WI38 (cell line): Measurements from ENCODE around the gene NKIRAS2.
"Not testable (repeated sequence)": the region's sequence is repeated elsewhere in the genome, so short reads cannot be mapped to it uniquely, and the experiment has no call there.

Experiments used
- H3K4me3 ChIP-seq: 2 replicates; pipeline ENCODE4 v1.5.1; 2011; ENCODE audit warnings: low read depth, mild to moderate bottlenecking, control low read depth, low read length
- TF ChIP-seq, protein P1 (sequence below): IDR thresholded peaks from 2 replicates; pipeline ENCODE4 v1.5.1; 2012; ENCODE audit warnings: low read depth, mild to moderate bottlenecking, control low read depth, low read length

The NKIRAS2 gene

DNA sequence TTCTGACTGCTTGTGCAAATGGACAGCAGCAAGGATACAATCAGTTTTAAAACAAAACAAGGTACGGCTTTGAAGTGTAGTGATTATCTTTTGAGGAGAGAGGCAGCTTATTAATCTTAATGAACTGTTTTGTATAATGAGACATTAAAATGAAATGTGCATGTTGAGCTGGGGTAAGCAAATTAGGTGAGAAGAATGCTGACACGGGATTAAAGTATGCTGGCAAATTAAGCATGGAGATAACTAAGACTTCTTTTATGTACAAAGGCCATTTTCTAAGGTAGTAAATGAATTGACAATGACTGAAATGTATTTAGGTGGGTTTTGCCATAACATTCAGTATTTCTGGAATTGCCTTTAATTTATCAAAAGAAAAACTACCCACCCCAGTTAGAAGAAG is 21.4 kb upstream of the NKIRAS2 start:
- TF ChIP-seq, protein P1, sequence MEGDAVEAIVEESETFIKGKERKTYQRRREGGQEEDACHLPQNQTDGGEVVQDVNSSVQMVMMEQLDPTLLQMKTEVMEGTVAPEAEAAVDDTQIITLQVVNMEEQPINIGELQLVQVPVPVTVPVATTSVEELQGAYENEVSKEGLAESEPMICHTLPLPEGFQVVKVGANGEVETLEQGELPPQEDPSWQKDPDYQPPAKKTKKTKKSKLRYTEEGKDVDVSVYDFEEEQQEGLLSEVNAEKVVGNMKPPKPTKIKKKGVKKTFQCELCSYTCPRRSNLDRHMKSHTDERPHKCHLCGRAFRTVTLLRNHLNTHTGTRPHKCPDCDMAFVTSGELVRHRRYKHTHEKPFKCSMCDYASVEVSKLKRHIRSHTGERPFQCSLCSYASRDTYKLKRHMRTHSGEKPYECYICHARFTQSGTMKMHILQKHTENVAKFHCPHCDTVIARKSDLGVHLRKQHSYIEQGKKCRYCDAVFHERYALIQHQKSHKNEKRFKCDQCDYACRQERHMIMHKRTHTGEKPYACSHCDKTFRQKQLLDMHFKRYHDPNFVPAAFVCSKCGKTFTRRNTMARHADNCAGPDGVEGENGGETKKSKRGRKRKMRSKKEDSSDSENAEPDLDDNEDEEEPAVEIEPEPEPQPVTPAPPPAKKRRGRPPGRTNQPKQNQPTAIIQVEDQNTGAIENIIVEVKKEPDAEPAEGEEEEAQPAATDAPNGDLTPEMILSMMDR = no peak
- no peak overlapping the region for H3K4me3 ChIP-seq

DNA sequence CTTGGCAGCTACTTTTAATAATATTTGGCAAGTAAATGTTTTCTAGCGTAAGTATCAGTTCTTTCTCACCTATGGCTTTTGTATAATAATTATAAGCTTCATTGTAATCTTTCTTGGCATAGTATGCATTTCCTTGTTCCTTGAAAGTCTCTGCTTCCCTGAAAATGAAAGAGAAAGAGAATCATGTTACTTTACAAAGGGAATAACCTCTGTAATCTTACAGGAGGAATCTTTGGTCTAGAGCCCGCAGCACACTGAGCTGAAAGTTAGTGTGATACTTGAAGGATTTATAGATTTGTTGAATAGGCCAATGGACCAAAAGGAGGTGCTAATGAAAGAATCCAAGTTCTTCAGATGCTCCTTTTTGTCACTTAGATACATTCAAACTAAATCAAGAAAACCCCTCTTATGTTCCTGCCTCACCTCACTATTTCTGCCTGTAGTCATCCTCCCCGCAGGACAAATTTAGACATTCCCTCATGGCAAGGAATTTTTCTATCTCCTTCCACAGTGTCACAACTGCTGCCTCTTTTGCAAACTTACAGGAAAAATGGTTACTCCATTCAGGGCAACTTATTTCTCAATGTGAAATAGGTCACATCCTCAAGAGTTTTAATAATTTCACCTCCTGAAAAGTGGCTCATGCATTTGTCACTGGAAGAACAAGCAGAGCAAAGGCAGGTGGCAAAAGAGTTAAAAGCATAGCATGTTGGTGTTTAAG is 19.3 kb upstream of the NKIRAS2 start:
- H3K4me3 ChIP-seq = no peak overlapping the region

DNA sequence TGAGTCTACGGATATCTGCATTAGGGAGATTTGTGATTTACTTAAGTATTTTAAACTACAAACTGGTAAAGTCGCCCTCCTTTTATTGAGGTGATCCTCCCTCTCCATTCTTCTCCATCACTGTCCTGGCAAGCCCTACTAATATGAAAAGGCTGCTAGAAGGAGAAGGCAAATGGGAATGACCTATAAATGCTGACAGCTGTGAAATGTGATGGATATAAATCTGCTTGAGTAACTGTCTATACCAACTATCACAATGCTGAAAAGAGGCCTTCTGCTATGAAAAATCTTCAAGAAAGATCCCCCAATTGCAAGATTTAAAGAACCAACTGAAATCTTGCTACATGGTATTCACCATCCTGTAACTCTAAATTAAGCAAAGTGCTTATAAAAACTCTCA is 18.2 kb upstream of the NKIRAS2 start:
- no peak overlapping the region for H3K4me3 ChIP-seq
- TF ChIP-seq, protein P1 = no peak

More for the DNA sequence above, 19.3 kb upstream of the NKIRAS2 start:
- TF ChIP-seq, protein P1 = no peak

DNA sequence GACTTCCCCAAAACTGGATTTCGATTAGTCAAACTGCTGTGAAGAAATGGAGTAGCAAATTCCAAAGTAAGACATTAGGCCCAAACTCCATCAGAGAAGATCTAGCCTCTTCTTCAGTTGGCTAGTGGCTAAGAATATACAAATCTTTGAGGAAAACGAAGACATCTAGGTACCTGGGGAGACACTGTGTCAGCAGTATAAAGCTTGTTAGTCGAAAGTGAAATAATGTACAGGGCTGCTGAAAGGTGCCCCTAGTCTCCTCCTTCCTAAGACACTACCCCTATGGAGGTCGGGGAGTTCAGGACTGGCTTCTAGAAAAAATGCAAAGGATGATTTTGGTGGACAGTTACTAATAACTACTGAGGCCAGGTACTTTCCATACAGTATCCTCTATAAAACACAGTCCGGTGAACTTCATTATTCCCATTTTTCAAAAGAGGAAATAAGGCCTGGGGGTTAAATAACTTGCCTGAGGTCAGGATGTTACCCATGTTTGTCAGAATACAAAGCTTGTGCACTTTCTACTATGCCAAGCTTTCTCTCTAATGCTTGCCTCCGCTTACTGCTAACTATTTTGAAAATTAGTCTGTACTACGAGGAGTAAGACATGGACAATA is 17.6 kb upstream of the NKIRAS2 start:
- TF ChIP-seq, protein P1 = no peak
- no peak overlapping the region for H3K4me3 ChIP-seq

DNA sequence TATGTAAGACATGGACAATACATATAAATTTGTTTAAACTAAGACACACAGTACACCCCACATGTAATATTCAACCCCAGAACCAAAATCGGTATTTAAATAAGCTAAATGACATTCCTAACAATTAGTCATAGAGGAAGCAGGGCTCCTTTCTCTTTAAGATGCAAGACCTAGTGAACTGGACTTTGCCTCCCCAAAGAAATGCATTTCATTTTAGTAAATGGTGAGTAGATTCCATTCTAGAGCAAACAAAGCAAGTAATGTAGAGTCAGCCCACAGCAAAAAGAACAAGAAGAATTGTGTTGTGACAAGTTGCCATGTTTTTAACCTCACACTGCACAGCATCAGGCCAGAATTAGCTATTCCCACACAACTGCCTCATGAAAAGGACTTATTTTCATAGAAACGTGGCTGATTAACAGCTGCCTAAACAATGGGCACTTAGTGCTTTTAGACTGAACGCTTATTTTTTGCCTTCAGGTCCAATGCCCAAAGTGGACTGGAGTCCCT is 17.0 kb upstream of the NKIRAS2 start:
- H3K4me3 ChIP-seq = no peak overlapping the region
- TF ChIP-seq, protein P1 = no peak

DNA sequence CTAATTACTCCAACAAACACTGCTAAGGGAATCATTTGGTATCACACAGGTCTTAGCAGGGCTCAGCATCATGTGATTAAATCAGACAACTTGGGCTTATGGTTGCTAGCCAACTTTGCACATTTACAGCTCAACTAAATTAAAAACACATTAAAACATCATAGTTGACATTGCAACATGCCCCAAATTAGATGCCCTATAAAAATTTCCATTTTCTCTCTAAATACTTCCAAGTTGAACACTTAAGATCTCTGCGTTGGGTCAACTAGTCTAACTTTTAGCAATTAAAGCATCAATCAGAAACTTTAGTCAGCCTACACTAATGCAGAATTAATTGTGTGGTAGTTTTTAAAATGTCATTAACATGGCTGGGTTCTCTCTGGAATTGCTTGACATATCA is 14.7 kb upstream of the NKIRAS2 start:
- no peak overlapping the region for H3K4me3 ChIP-seq
- TF ChIP-seq, protein P1 = no peak

DNA sequence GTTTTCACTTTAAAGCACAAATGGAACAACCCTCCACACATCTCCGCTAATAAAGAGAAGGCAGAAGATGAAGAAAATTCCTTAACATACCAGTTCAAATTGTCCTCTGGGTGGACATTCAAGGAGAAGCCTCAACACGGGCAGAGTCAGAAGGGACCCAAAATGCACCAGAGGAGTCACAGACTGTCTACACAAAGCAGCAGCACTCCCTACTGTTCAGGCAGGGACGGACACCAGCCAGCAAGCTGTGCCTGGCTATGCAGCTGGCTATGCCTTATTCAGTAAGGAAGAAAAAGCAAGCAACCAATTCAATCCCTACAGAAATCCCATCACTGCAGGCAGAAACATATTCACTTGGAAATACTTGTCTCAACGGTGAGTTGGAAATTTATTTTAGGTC is 10.7 kb upstream of the NKIRAS2 start:
- TF ChIP-seq, protein P1 = no peak
- no peak overlapping the region for H3K4me3 ChIP-seq

DNA sequence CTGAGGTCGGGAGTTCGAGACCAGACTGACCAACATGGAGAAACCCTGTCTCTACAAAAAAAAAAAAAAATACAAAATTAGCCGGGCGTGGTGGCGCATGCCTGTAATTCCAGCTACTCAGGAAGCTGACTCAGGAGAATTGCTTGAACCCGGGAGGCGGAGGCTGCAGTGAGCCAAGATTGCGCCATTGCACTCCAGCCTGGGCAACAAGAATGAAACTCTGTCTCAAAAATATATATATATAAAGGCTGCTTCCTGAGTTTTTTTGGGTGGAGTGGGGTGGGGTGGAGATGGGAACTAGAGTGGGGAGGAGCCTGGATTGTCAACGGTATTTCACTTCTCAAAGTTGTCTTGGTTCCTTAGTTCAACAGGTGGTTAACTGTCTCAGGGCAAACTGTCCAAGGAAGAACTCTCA is 9.6 kb upstream of the NKIRAS2 start:
- H3K4me3 ChIP-seq = not testable (repeated sequence)
